ENCODE results near the gene ADAP1.

The ADAP1 gene

GRCh38 chr7:854118-854775 is 100.2 kb downstream of the ADAP1 start:
- peaks cover 62 to 65% of the 10 kb centered on the region in 2 experiments for H3K36me3 ChIP-seq (ENCODE audit: control insufficient read depth in 1 of 2, insufficient read depth in 2 of 2, low read length in 2 of 2)
- H4K12ac ChIP-seq (ENCODE audit: low read depth, low read length): no peak overlapping the region
- no peak overlapping the region for H2AFZ ChIP-seq (ENCODE audit: insufficient read depth, low read length, poor library complexity)
- no peak overlapping the region for H3K4ac ChIP-seq (ENCODE audit: low read depth, low read length)
- peak overlapping the region; percentile 22 for H3K9ac ChIP-seq (ENCODE audit: low read length)
- peaks cover 6% of the 10 kb centered on the region for H3K9me3 ChIP-seq (ENCODE audit: insufficient read depth, low read depth, low read length)
- no peak overlapping the region for H4K8ac ChIP-seq (ENCODE audit: low read depth, low read length)
- H3K4me1 ChIP-seq (ENCODE audit: control insufficient read depth in 1 of 2, insufficient read depth in 2 of 2, low read length in 2 of 2): peaks cover 0 to under 1% of the 10 kb centered on the region in 2 experiments
- no peak overlapping the region for H4K91ac ChIP-seq (ENCODE audit: low read depth, low read length)
- no peak overlapping the region for H2BK120ac ChIP-seq (ENCODE audit: insufficient read depth, low read length, poor library complexity)
- no peak overlapping the region for H3K18ac ChIP-seq (ENCODE audit: low read length)
- H3K23ac ChIP-seq (ENCODE audit: low read length): no peak overlapping the region
- no peak overlapping the region for H3K27ac ChIP-seq (ENCODE audit: low read depth, low read length)
- H3K79me2 ChIP-seq (ENCODE audit: control insufficient read depth, insufficient read depth, low read length, poor library complexity): no peaks in the 10 kb centered on the region
- no peaks in the 10 kb centered on the region for H3K27me3 ChIP-seq (ENCODE audit: insufficient read depth, low read length)
- H3K4me3 ChIP-seq (ENCODE audit: low read depth, low read length): peak overlapping the region; percentile 35
- H2BK12ac ChIP-seq (ENCODE audit: low read length): no peak overlapping the region
- no peak overlapping the region for H3K4me2 ChIP-seq (ENCODE audit: low read length)
- no CpG with 5 or more reads among the region's 32 CpGs for WGBS (ENCODE audit: extremely low coverage, insufficient coverage, insufficient read length)
- H2AK5ac ChIP-seq (ENCODE audit: low read length): no peak overlapping the region
- H3K14ac ChIP-seq (ENCODE audit: low read length): no peak overlapping the region
- H2BK5ac ChIP-seq (ENCODE audit: low read depth, low read length, poor library complexity): no peak overlapping the region
- no peaks in the 10 kb centered on the region for H3K79me1 ChIP-seq (ENCODE audit: low read length)
- DNase-seq: no peak

GRCh38 chr7:853366-854117 is 100.9 kb downstream of the ADAP1 start:
- DNase-seq: no peak
- no peak overlapping the region for H2AK5ac ChIP-seq (ENCODE audit: low read length)

GRCh38 chr7:851204-851603 is 103.3 kb downstream of the ADAP1 start:
- no peaks in the 10 kb centered on the region for H3K79me2 ChIP-seq (ENCODE audit: control insufficient read depth, insufficient read depth, low read length, poor library complexity)
- no peak overlapping the region for H2BK120ac ChIP-seq (ENCODE audit: insufficient read depth, low read length, poor library complexity)
- H3K14ac ChIP-seq (ENCODE audit: low read length): no peak overlapping the region
- H2BK12ac ChIP-seq (ENCODE audit: low read length): no peak overlapping the region
- H3K18ac ChIP-seq (ENCODE audit: low read length): no peak overlapping the region
- H3K4ac ChIP-seq (ENCODE audit: low read depth, low read length): no peak overlapping the region
- H3K36me3 ChIP-seq (ENCODE audit: control insufficient read depth in 1 of 2, insufficient read depth in 2 of 2, low read length in 2 of 2): peaks cover 49 to 53% of the 10 kb centered on the region in 2 experiments
- no peak overlapping the region for H3K4me3 ChIP-seq (ENCODE audit: low read depth, low read length)
- no peak overlapping the region for H4K8ac ChIP-seq (ENCODE audit: low read depth, low read length)
- H3K27ac ChIP-seq (ENCODE audit: low read depth, low read length): no peak overlapping the region
- DNase-seq: no peak
- no peaks in the 10 kb centered on the region for H3K79me1 ChIP-seq (ENCODE audit: low read length)
- no peaks in the 10 kb centered on the region for H3K4me1 ChIP-seq (ENCODE audit: control insufficient read depth in 1 of 2, insufficient read depth in 2 of 2, low read length in 2 of 2)
- no peaks in the 10 kb centered on the region for H3K27me3 ChIP-seq (ENCODE audit: insufficient read depth, low read length)
- H3K23ac ChIP-seq (ENCODE audit: low read length): no peak overlapping the region
- whole genome bisulfite sequencing (ENCODE audit: extremely low coverage, insufficient coverage, insufficient read length): no CpG with 5 or more reads among the region's 14 CpGs
- no peak overlapping the region for H2BK5ac ChIP-seq (ENCODE audit: low read depth, low read length, poor library complexity)
- H3K9ac ChIP-seq (ENCODE audit: low read length): no peak overlapping the region
- no peak overlapping the region for H4K12ac ChIP-seq (ENCODE audit: low read depth, low read length)
- H2AK5ac ChIP-seq (ENCODE audit: low read length): no peak overlapping the region
- H4K91ac ChIP-seq (ENCODE audit: low read depth, low read length): no peak overlapping the region
- peaks cover 8% of the 10 kb centered on the region for H3K9me3 ChIP-seq (ENCODE audit: insufficient read depth, low read depth, low read length)
- H2AFZ ChIP-seq (ENCODE audit: insufficient read depth, low read length, poor library complexity): no peak overlapping the region
- H3K4me2 ChIP-seq (ENCODE audit: low read length): no peak overlapping the region

More at GRCh38 chr7:853366-854117, 100.9 kb downstream of the ADAP1 start:
- H3K79me1 ChIP-seq (ENCODE audit: low read length): no peaks in the 10 kb centered on the region
- H2AFZ ChIP-seq (ENCODE audit: insufficient read depth, low read length, poor library complexity): no peak overlapping the region
- no peak overlapping the region for H2BK12ac ChIP-seq (ENCODE audit: low read length)
- H3K23ac ChIP-seq (ENCODE audit: low read length): no peak overlapping the region
- H3K4me3 ChIP-seq (ENCODE audit: low read depth, low read length): no peak overlapping the region
- H4K12ac ChIP-seq (ENCODE audit: low read depth, low read length): no peak overlapping the region
- no peak overlapping the region for H2BK5ac ChIP-seq (ENCODE audit: low read depth, low read length, poor library complexity)
- H3K4me2 ChIP-seq (ENCODE audit: low read length): no peak overlapping the region
- no CpG with 5 or more reads among the region's 33 CpGs for WGBS (ENCODE audit: extremely low coverage, insufficient coverage, insufficient read length)
- H3K27ac ChIP-seq (ENCODE audit: low read depth, low read length): no peak overlapping the region
- no peak overlapping the region for H4K8ac ChIP-seq (ENCODE audit: low read depth, low read length)
- no peak overlapping the region for H3K4ac ChIP-seq (ENCODE audit: low read depth, low read length)
- no peak overlapping the region for H4K91ac ChIP-seq (ENCODE audit: low read depth, low read length)
- peaks cover 6% of the 10 kb centered on the region for H3K9me3 ChIP-seq (ENCODE audit: insufficient read depth, low read depth, low read length)
- H3K36me3 ChIP-seq (ENCODE audit: control insufficient read depth in 1 of 2, insufficient read depth in 2 of 2, low read length in 2 of 2): peaks cover 63 to 66% of the 10 kb centered on the region in 2 experiments
- no peak overlapping the region for H3K14ac ChIP-seq (ENCODE audit: low read length)
- no peak overlapping the region for H2BK120ac ChIP-seq (ENCODE audit: insufficient read depth, low read length, poor library complexity)
- no peaks in the 10 kb centered on the region for H3K27me3 ChIP-seq (ENCODE audit: insufficient read depth, low read length)
- H3K9ac ChIP-seq (ENCODE audit: low read length): no peak overlapping the region
- H3K79me2 ChIP-seq (ENCODE audit: control insufficient read depth, insufficient read depth, low read length, poor library complexity): no peaks in the 10 kb centered on the region
- H3K18ac ChIP-seq (ENCODE audit: low read length): no peak overlapping the region
- no peaks in the 10 kb centered on the region for H3K4me1 ChIP-seq (ENCODE audit: control insufficient read depth in 1 of 2, insufficient read depth in 2 of 2, low read length in 2 of 2)

GRCh38 chr7:849781-850180 is 104.7 kb downstream of the ADAP1 start:
- no peak overlapping the region for H3K4ac ChIP-seq (ENCODE audit: low read depth, low read length)
- H3K9me3 ChIP-seq (ENCODE audit: insufficient read depth, low read depth, low read length): peaks cover 8% of the 10 kb centered on the region
- no peak overlapping the region for H3K4me2 ChIP-seq (ENCODE audit: low read length)
- H4K8ac ChIP-seq (ENCODE audit: low read depth, low read length): no peak overlapping the region
- H3K27me3 ChIP-seq (ENCODE audit: insufficient read depth, low read length): no peaks in the 10 kb centered on the region
- DNase-seq: no peak
- H3K14ac ChIP-seq (ENCODE audit: low read length): no peak overlapping the region
- no peak overlapping the region for H3K23ac ChIP-seq (ENCODE audit: low read length)
- H3K36me3 ChIP-seq (ENCODE audit: control insufficient read depth in 1 of 2, insufficient read depth in 2 of 2, low read length in 2 of 2): peaks cover 45 to 46% of the 10 kb centered on the region in 2 experiments
- H2BK120ac ChIP-seq (ENCODE audit: insufficient read depth, low read length, poor library complexity): no peak overlapping the region
- H3K79me1 ChIP-seq (ENCODE audit: low read length): no peaks in the 10 kb centered on the region
- no peak overlapping the region for H3K18ac ChIP-seq (ENCODE audit: low read length)
- no peak overlapping the region for H3K4me3 ChIP-seq (ENCODE audit: low read depth, low read length)
- H2AFZ ChIP-seq (ENCODE audit: insufficient read depth, low read length, poor library complexity): no peak overlapping the region
- WGBS (ENCODE audit: extremely low coverage, insufficient coverage, insufficient read length): no CpG with 5 or more reads among the region's 19 CpGs
- no peak overlapping the region for H2BK12ac ChIP-seq (ENCODE audit: low read length)
- H2BK5ac ChIP-seq (ENCODE audit: low read depth, low read length, poor library complexity): no peak overlapping the region
- no peak overlapping the region for H2AK5ac ChIP-seq (ENCODE audit: low read length)
- no peaks in the 10 kb centered on the region for H3K79me2 ChIP-seq (ENCODE audit: control insufficient read depth, insufficient read depth, low read length, poor library complexity)
- H3K4me1 ChIP-seq (ENCODE audit: control insufficient read depth in 1 of 2, insufficient read depth in 2 of 2, low read length in 2 of 2): no peaks in the 10 kb centered on the region
- peak overlapping the region; percentile 2 for H4K12ac ChIP-seq (ENCODE audit: low read depth, low read length)
- H4K91ac ChIP-seq (ENCODE audit: low read depth, low read length): no peak overlapping the region
- H3K9ac ChIP-seq (ENCODE audit: low read length): no peak overlapping the region
- no peak overlapping the region for H3K27ac ChIP-seq (ENCODE audit: low read depth, low read length)
